H1 (cell line): ENCODE results near the gene FLOT1. TPM values are rescaled to one million over a fixed set of nuclear protein-coding genes. Genes with fewer than 3 reads are reported as not detected.

ENCODE experiments used
- CTCF ChIA-PET: fragments of 300-600 bp; sonication (Branson Sonifier 250); formaldehyde crosslinking; loops from one replicate; lab custom pipeline; 2021; ENCODE audit not compliant: partially characterized antibody; lab: Charles Lee
- POLR2A ChIA-PET: fragments of 300-600 bp; sonication (Branson Sonifier 250); formaldehyde crosslinking; loops from one replicate; lab custom pipeline; 2021; ENCODE audit warnings: inconsistent platforms; ENCODE audit not compliant: partially characterized antibody; lab: Charles Lee
- DNase-seq, 2 experiments: peaks; one replicate each; pipeline versions ENCODE4 v3.0.0 to v3.0.0-alpha.2; 2010 to 2022; ENCODE audit warnings: low spot score in 2 of 2, low read depth in 1 of 2, mixed read lengths in 1 of 2
- FAIRE-seq: peaks from 2 replicates; lab custom pipeline; 2011; peaks lifted over from hg19 to GRCh38; lab: Jason Lieb, UNC
- H2AFZ ChIP-seq: 2 replicates; pipeline ENCODE4 v1.8.1; 2012; ENCODE audit warnings: low read length, inconsistent platforms
- H2AK5ac ChIP-seq: 2 replicates; pipeline ENCODE4 v1.6.1; 2013; ENCODE audit warnings: low read depth, low read length
- H2BK120ac ChIP-seq: replicated peaks from 2 replicates; pipeline ENCODE3; 2013; ENCODE audit warnings: low read depth, low read length, inconsistent platforms
- H2BK12ac ChIP-seq: 2 replicates; pipeline ENCODE4 v1.6.1; 2013; ENCODE audit warnings: low read depth, low read length
- H2BK15ac ChIP-seq: 2 replicates; pipeline ENCODE4 v1.6.1; 2013; ENCODE audit warnings: low read length
- H2BK20ac ChIP-seq: 2 replicates; pipeline ENCODE4 v1.6.1; 2013; ENCODE audit warnings: low read length
- H2BK5ac ChIP-seq: 2 replicates; pipeline ENCODE4 v1.6.1; 2013; ENCODE audit warnings: low read depth, low read length
- H3K14ac ChIP-seq: 2 replicates; pipeline ENCODE4 v1.6.1; 2013; ENCODE audit warnings: inconsistent platforms; ENCODE audit not compliant: insufficient read length
- H3K18ac ChIP-seq: 2 replicates; pipeline ENCODE4 v1.6.1; 2013; ENCODE audit warnings: low read length; ENCODE audit errors: extremely low read depth
- H3K23ac ChIP-seq: 2 replicates; pipeline ENCODE4 v1.6.1; 2013; ENCODE audit warnings: inconsistent platforms; ENCODE audit not compliant: insufficient read length
- H3K23me2 ChIP-seq: 2 replicates; pipeline ENCODE4 v1.6.1; 2013; ENCODE audit warnings: low read depth, low read length
- H3K27ac ChIP-seq: 2 replicates; pipeline ENCODE4 v1.6.1; 2011; ENCODE audit warnings: low read depth, low read length, inconsistent platforms
- H3K27me3 ChIP-seq, 4 experiments: replicated peaks in 1 of 4; 1 replicate in 1 of 4; 2 replicates in 3 of 4; pipeline versions ENCODE4 v1.6.1 to v1.8.1; 2011 to 2013; ENCODE audit warnings: low read length in 3 of 4, mild to moderate bottlenecking in 3 of 4, inconsistent platforms in 2 of 4, mixed read lengths in 2 of 4, moderate library complexity in 1 of 4; ENCODE audit not compliant: control insufficient read depth in 3 of 4, insufficient read depth in 3 of 4; ENCODE audit errors: extremely low read depth in 1 of 4
- H3K36me3 ChIP-seq, 4 experiments: 2 replicates each; pipeline versions ENCODE4 v1.6.1 to v1.8.1; 2011 to 2013; ENCODE audit warnings: mild to moderate bottlenecking in 4 of 4, low read length in 3 of 4, moderate library complexity in 2 of 4, control low read depth in 1 of 4, inconsistent platforms in 1 of 4; ENCODE audit not compliant: insufficient read depth in 4 of 4, control insufficient read depth in 2 of 4
- H3K4ac ChIP-seq: replicated peaks from 2 replicates; pipeline ENCODE3; 2013; ENCODE audit warnings: low read length, low read depth, mixed read lengths, inconsistent platforms; ENCODE audit not compliant: insufficient read length
- H3K4me1 ChIP-seq, 4 experiments: replicated peaks in 1 of 4; 1 replicate in 1 of 4; 2 replicates in 3 of 4; pipeline versions ENCODE4 v1.6.1 to v1.8.1; 2011 to 2013; ENCODE audit warnings: low read length in 3 of 4, inconsistent platforms in 2 of 4, mixed read lengths in 1 of 4; ENCODE audit not compliant: insufficient read depth in 4 of 4, control insufficient read depth in 3 of 4
- H3K4me2 ChIP-seq, 2 experiments: 2 replicates each; pipeline versions ENCODE4 v1.6.1 to v1.8.1; 2011 to 2013; ENCODE audit warnings: low read depth in 2 of 2, low read length in 2 of 2, control low read depth in 1 of 2, inconsistent platforms in 1 of 2, mild to moderate bottlenecking in 1 of 2; ENCODE audit not compliant: insufficient read depth in 1 of 2
- H3K4me3 ChIP-seq, 4 experiments: fragments of 200-600, 300-600 bp in 1 of 4; sonication (generic), shearing (Covaris generic), sonication (Bioruptor Twin) in 1 of 4; 2 replicates each; pipeline versions ENCODE4 v1.5.1 to v1.8.1; 2011 to 2016; ENCODE audit warnings: low read length in 4 of 4, low read depth in 3 of 4, control low read depth in 2 of 4, inconsistent platforms in 2 of 4, mild to moderate bottlenecking in 2 of 4, mixed read lengths in 1 of 4, moderate library complexity in 1 of 4; ENCODE audit not compliant: insufficient read depth in 2 of 4; ENCODE audit errors: extremely low read depth in 1 of 4
- H3K56ac ChIP-seq: replicated peaks from 2 replicates; pipeline ENCODE3; 2013; ENCODE audit warnings: low read depth, mild to moderate bottlenecking, mixed read lengths, low read length, inconsistent platforms; ENCODE audit not compliant: insufficient read length
- H3K79me1 ChIP-seq: 2 replicates; pipeline ENCODE4 v1.6.1; 2013; ENCODE audit warnings: low read depth, low read length, control low read depth
- H3K79me2 ChIP-seq, 2 experiments: 2 replicates each; pipeline versions ENCODE4 v1.6.1 to v1.8.1; 2012 to 2013; ENCODE audit warnings: low read length in 2 of 2, mild to moderate bottlenecking in 2 of 2, inconsistent platforms in 1 of 2; ENCODE audit not compliant: insufficient read depth in 2 of 2, control insufficient read depth in 1 of 2
- H3K9ac ChIP-seq, 4 experiments: replicated peaks in 1 of 4; 1 replicate in 1 of 4; 2 replicates in 3 of 4; pipeline versions ENCODE4 v1.6.1 to v1.8.1; 2011 to 2013; ENCODE audit warnings: low read depth in 3 of 4, low read length in 3 of 4, control low read depth in 2 of 4, mild to moderate bottlenecking in 2 of 4, moderate library complexity in 2 of 4, inconsistent platforms in 1 of 4; ENCODE audit errors: extremely low read depth in 1 of 4
- H3K9me3 ChIP-seq, 2 experiments: 2 replicates each; pipeline versions ENCODE4 v1.6.1 to v1.8.1; 2012 to 2013; ENCODE audit warnings: mild to moderate bottlenecking in 2 of 2, moderate library complexity in 2 of 2, control low read depth in 1 of 2, inconsistent platforms in 1 of 2, low read depth in 1 of 2, low read length in 1 of 2, mixed read lengths in 1 of 2; ENCODE audit not compliant: insufficient read depth in 2 of 2
- H4K20me1 ChIP-seq, 2 experiments: replicated peaks in 1 of 2; 2 replicates each; pipeline versions ENCODE3 to v1.8.1; 2011 to 2013; ENCODE audit warnings: inconsistent platforms in 2 of 2, low read length in 2 of 2, mild to moderate bottlenecking in 1 of 2; ENCODE audit not compliant: insufficient read depth in 2 of 2, control insufficient read depth in 1 of 2
- H4K5ac ChIP-seq: 2 replicates; pipeline ENCODE4 v1.6.1; 2013; ENCODE audit warnings: low read length, low read depth, mixed read lengths, inconsistent platforms; ENCODE audit not compliant: insufficient read length
- H4K8ac ChIP-seq: 2 replicates; pipeline ENCODE4 v1.8.0; 2013; ENCODE audit warnings: mild to moderate bottlenecking, moderate library complexity, low read length, inconsistent platforms; ENCODE audit not compliant: insufficient read depth; ENCODE audit errors: extremely low read depth
- H4K91ac ChIP-seq: replicated peaks from 2 replicates; pipeline ENCODE3; 2013; ENCODE audit warnings: low read length, mixed read lengths, inconsistent platforms; ENCODE audit not compliant: insufficient read length
- CTCF ChIP-seq, 3 experiments: IDR thresholded peaks; 1 replicate in 2 of 3; 2 replicates in 1 of 3; pipeline versions ENCODE4 v1.5.1 to v1.6.1; 2011; ENCODE audit warnings: low read length in 3 of 3, mild to moderate bottlenecking in 3 of 3, inconsistent platforms in 2 of 3, low read depth in 1 of 3, moderate library complexity in 1 of 3; ENCODE audit not compliant: insufficient read depth in 1 of 3; ENCODE audit errors: control extremely low read depth in 1 of 3
- EGR1 ChIP-seq: IDR thresholded peaks from 2 replicates; pipeline ENCODE4 v1.6.1; 2011; ENCODE audit warnings: low read depth, low read length, borderline replicate concordance
- KDM1A ChIP-seq: fragments of 200-600, 300-600 bp; sonication (generic); IDR thresholded peaks from 2 replicates; pipeline ENCODE4 v1.7.1; 2016; ENCODE audit warnings: mild to moderate bottlenecking, low read length, borderline replicate concordance
- NANOG ChIP-seq: IDR thresholded peaks from 2 replicates; pipeline ENCODE4 v1.6.1; 2011; ENCODE audit warnings: low read length, low read depth, mild to moderate bottlenecking, inconsistent platforms; ENCODE audit not compliant: insufficient read depth, poor library complexity, severe bottlenecking
- RAD21 ChIP-seq, 2 experiments: IDR thresholded peaks in 1 of 2; conservative IDR thresholded peaks in 1 of 2; 2 replicates each; pipeline ENCODE4 v1.6.1; 2011; ENCODE audit warnings: low read depth in 2 of 2, low read length in 2 of 2, improper control_type of control experiment in 1 of 2, inconsistent platforms in 1 of 2, mild to moderate bottlenecking in 1 of 2, moderate library complexity in 1 of 2
- RBBP5 ChIP-seq: IDR thresholded peaks from 2 replicates; pipeline ENCODE4 v1.7.1; 2012; ENCODE audit warnings: low read depth, mild to moderate bottlenecking, inconsistent platforms, low read length, moderate library complexity, borderline replicate concordance
- SAP30 ChIP-seq: fragments of 300-600 bp; sonication (generic); IDR thresholded peaks from 2 replicates; pipeline ENCODE4 v1.7.1; 2012; ENCODE audit warnings: low read length, moderate library complexity, mild to moderate bottlenecking, inconsistent platforms; ENCODE audit not compliant: insufficient read depth, insufficient replicate concordance
- USF2 ChIP-seq: IDR thresholded peaks from 2 replicates; pipeline ENCODE4 v1.6.1; 2011; ENCODE audit warnings: low read length, improper control_type of control experiment
- WGBS, 2 experiments: shearing (Covaris generic) in 1 of 2; methylation state at CpG; one replicate each; pipeline versions ENCODE4 v1.1.6 to v1.1.7; 2013 to 2015; ENCODE audit warnings: low lambda C conversion rate in 2 of 2, mixed read lengths in 2 of 2, inconsistent platforms in 1 of 2, low coverage in 1 of 2, missing lambda C conversion rate in 1 of 2; ENCODE audit not compliant: insufficient replicate concordance in 2 of 2, insufficient coverage in 1 of 2, insufficient read length in 1 of 2; ENCODE audit errors: extremely low coverage in 1 of 2, missing lambda C conversion rate in 1 of 2; 5-methylcytosine and 5-hydroxymethylcytosine counted together
- polyA plus RNA-seq, 7 experiments: library from polyadenylated mRNA; depleted of rRNA in 3 of 7; stranded (reverse) in 5 of 7; unstranded in 2 of 7; fragments of >200 nt in 5 of 7; fragments of 200-250 nt in 2 of 7; gene quantifications; 1 replicate in 5 of 7; 2 replicates in 1 of 7; 4 replicates in 1 of 7; pipeline versions ENCODE4 v1.2.1 to v1.2.3, GENCODE V29; 2011 to 2013; ENCODE audit warnings: missing spikeins in 2 of 7, mixed read lengths in 2 of 7
- total RNA-seq: library from RNA; stranded (reverse); fragmentation: NEBNext Ultra II Directional; extraction: Animal tissue kit (Norgen Biotek cat#: 25700); gene quantifications from 2 replicates; pipeline ENCODE4 v1.2.1, GENCODE V29; 2021

Gene FLOT1
- total and polyA plus RNA-seq, 2 of the 8 experiments (the other 6 are each of a cell fraction or from before 2014, with no cell fraction given): 87.5 to 88.1 TPM

- FAIRE-seq: no peak
- ChIA-PET CTCF (interaction anchor here (1.0 to 2.3 kb wide), 4 partner anchors 10 to 47 kb away, joined by 3 to 8 read pairs (median 4); no protein-coding TSS in a partner anchor), POLR2A (interaction anchor here (19.5 to 35.9 kb wide), 2 partner anchors 14 to 22 kb away, joined by 337 to 732 read pairs; partner anchors contain the start of genes FLOT1, IER3 and NRM)
- Histone ChIP-seq H3K9ac (no peak overlapping the region), H4K5ac (no peak overlapping the region), H3K36me3 (peaks cover 29 to 46% (median 36%) of the 10 kb centered on the region in 4 experiments), H3K18ac (no peak overlapping the region), H4K91ac (no peak overlapping the region), H2BK12ac (no peak overlapping the region), H2AK5ac (no peak overlapping the region), H3K27me3 (no peaks in the 10 kb centered on the region), H2BK20ac (no peak overlapping the region), H4K8ac (no peak overlapping the region), H3K14ac (no peak overlapping the region), H3K4me3 (no peak overlapping the region), H3K23me2 (peaks cover 5% of the 10 kb centered on the region), H3K79me2 (peaks cover 0 to 16% of the 10 kb centered on the region in 2 experiments; a peak in 2 of 4 replicates), H2AFZ (no peak overlapping the region), H3K4ac (no peak overlapping the region), H2BK120ac (no peak overlapping the region), H3K9me3 (no peaks in the 10 kb centered on the region), H2BK5ac (no peak overlapping the region), H3K27ac (no peak overlapping the region), H3K4me1 (peaks cover 0 to 2% (median 0%) of the 10 kb centered on the region in 4 experiments; a peak in 6 of 7 replicates), H3K56ac (no peak overlapping the region), H3K23ac (no peak overlapping the region), H4K20me1 (peaks cover 0 to 5% of the 10 kb centered on the region in 2 experiments), H2BK15ac (no peak overlapping the region), H3K4me2 (no peak overlapping the region), H3K79me1 (peaks cover 3% of the 10 kb centered on the region; the same call in 1 of the 2 replicates)
- DNase-seq: no peak
- 100% methylated on average over 1 of the region's 1 CpG; no CpG with 5 or more reads in 1 of the 2 experiments for WGBS, 2 experiments
- TF ChIP-seq SAP30 (no peak), KDM1A (no peak), EGR1 (no peak), NANOG (no peak), USF2 (no peak), RBBP5 (no peak), RAD21 (IDR thresholded peaks at IDR 0.05 in 1 of 2, conservative IDR thresholded peaks at IDR 0.05 in 1 of 2; ENCODE audit: low read depth in 2 of 2, low read length in 2 of 2) (no peak), CTCF (IDR thresholded peaks at IDR 0.05; ENCODE audit: control extremely low read depth in 1 of 3, insufficient read depth in 1 of 3, low read depth in 1 of 3, low read length in 3 of 3) (no peak)
These were observed 28.2 kb downstream of the FLOT1 start for GRCh38 chr6:30714263-30714662.
